BLaER1 treated with 17β-estradiol and CSF1 and Interleukin-3, amounts not matched to agents 10 nM and 100 nM (cell line): Measurements from ENCODE around the gene KIF5C.

Source experiments
- H3K27ac ChIP-seq, 11 experiments: shearing (Covaris generic); formaldehyde crosslinking; 2 replicates each; pipeline ENCODE4 v1.8.1; 2022
- H3K27me3 ChIP-seq, 11 experiments: shearing (Covaris generic); formaldehyde crosslinking; 2 replicates each; pipeline ENCODE4 v1.8.1; 2022
- H3K36me3 ChIP-seq, 11 experiments: shearing (Covaris generic); formaldehyde crosslinking; 2 replicates each; pipeline ENCODE4 v1.8.1; 2022
- H3K4me1 ChIP-seq, 10 experiments: shearing (Covaris generic); formaldehyde crosslinking; 2 replicates each; pipeline ENCODE4 v1.8.1; 2022
- H3K4me2 ChIP-seq, 11 experiments: shearing (Covaris generic); formaldehyde crosslinking; 2 replicates each; pipeline ENCODE4 v1.8.1; 2022
- H3K4me3 ChIP-seq, 10 experiments: shearing (Covaris generic); formaldehyde crosslinking; 2 replicates each; pipeline ENCODE4 v1.8.1; 2022
- H3K9ac ChIP-seq, 11 experiments: shearing (Covaris generic); formaldehyde crosslinking; 2 replicates each; pipeline ENCODE4 v1.8.1; 2022
- H3K9me3 ChIP-seq, 11 experiments: shearing (Covaris generic); formaldehyde crosslinking; replicated peaks in 1 of 11; 2 replicates each; pipeline ENCODE4 v1.8.1; 2022
- H4K20me1 ChIP-seq, 11 experiments: shearing (Covaris generic); formaldehyde crosslinking; 2 replicates each; pipeline ENCODE4 v1.8.1; 2022
- Cebpa-rat ChIP-seq, 11 experiments: shearing (Covaris generic); IDR thresholded peaks; 2 replicates each; pipeline ENCODE4 v1.8.1; 2022

The KIF5C gene

GRCh38 chr2:148959745-148960144 lies 84.7 kb downstream of the KIF5C start:
- TF ChIP-seq Cebpa-rat (IDR thresholded peaks at IDR 0.05) = no peak
- Histone ChIP-seq H4K20me1 (no peaks in the 10 kb centered on the region), H3K4me1 (peaks cover 0 to under 1% (median 0%) of the 10 kb centered on the region in 10 experiments; a peak in 3 of 20 replicates), H3K4me3 (no peak overlapping the region), H3K9me3 (no peaks in the 10 kb centered on the region), H3K27me3 (no peaks in the 10 kb centered on the region), H3K4me2 (no peak overlapping the region), H3K9ac (no peak overlapping the region), H3K27ac (no peak overlapping the region), H3K36me3 (no peaks in the 10 kb centered on the region)

GRCh38 chr2:148960483-148960882 lies 85.5 kb downstream of the KIF5C start:
- Histone ChIP-seq H3K4me3 (no peak overlapping the region), H3K4me1 (peaks cover 3 to 7% (median 6%) of the 10 kb centered on the region in 10 experiments), H4K20me1 (no peaks in the 10 kb centered on the region), H3K4me2 (no peak overlapping the region), H3K27ac (no peak overlapping the region), H3K27me3 (no peaks in the 10 kb centered on the region), H3K9ac (no peak overlapping the region), H3K9me3 (no peaks in the 10 kb centered on the region), H3K36me3 (no peaks in the 10 kb centered on the region)
- no peak for TF ChIP-seq Cebpa-rat (IDR thresholded peaks at IDR 0.05)

- TF ChIP-seq Cebpa-rat (IDR thresholded peaks at IDR 0.05) = no peak
- Histone ChIP-seq H3K4me3 (no peak overlapping the region), H4K20me1 (no peaks in the 10 kb centered on the region), H3K4me1 (peaks cover 16 to 26% (median 24%) of the 10 kb centered on the region in 10 experiments), H3K9me3 (no peaks in the 10 kb centered on the region), H3K4me2 (no peak overlapping the region), H3K27me3 (no peaks in the 10 kb centered on the region), H3K9ac (no peak overlapping the region), H3K27ac (no peak overlapping the region), H3K36me3 (no peaks in the 10 kb centered on the region)
Measured at GRCh38 chr2:148963461-148963860, 88.4 kb downstream of the KIF5C start.

GRCh38 chr2:148965623-148966437 lies 90.8 kb downstream of the KIF5C start:
- H4K20me1 ChIP-seq = no peaks in the 10 kb centered on the region
- no peaks in the 10 kb centered on the region for H3K36me3 ChIP-seq
- peak in 4 of 11 experiments; percentile 57 to 89 (median 70); a peak in 8 of 22 replicates for TF ChIP-seq Cebpa-rat (IDR thresholded peaks at IDR 0.05)
- H3K27me3 ChIP-seq = no peaks in the 10 kb centered on the region
- no peak overlapping the region for H3K4me3 ChIP-seq
- H3K4me2 ChIP-seq = peak overlapping the region; percentile 22 to 81 (median 71); a peak in 21 of 22 replicates
- peak overlapping the region in 9 of 11 experiments; percentile 17 to 82 (median 63); a peak in 17 of 22 replicates for H3K27ac ChIP-seq
- H3K4me1 ChIP-seq = peaks cover 16 to 26% (median 24%) of the 10 kb centered on the region in 10 experiments
- peak overlapping the region in 8 of 11 experiments; percentile 1 to 69 (median 26); a peak in 7 of 22 replicates for H3K9ac ChIP-seq
- no peaks in the 10 kb centered on the region for H3K9me3 ChIP-seq

- Histone ChIP-seq H3K9me3 (no peaks in the 10 kb centered on the region), H4K20me1 (no peaks in the 10 kb centered on the region), H3K4me1 (peaks cover 16 to 26% (median 24%) of the 10 kb centered on the region in 10 experiments), H3K36me3 (no peaks in the 10 kb centered on the region), H3K4me3 (no peak overlapping the region), H3K27ac (peak overlapping the region in 8 of 11 experiments; percentile 48 to 81 (median 58); a peak in 16 of 22 replicates), H3K9ac (peak overlapping the region in 3 of 11 experiments; percentile 4 to 49 (median 17); a peak in 3 of 22 replicates), H3K27me3 (no peaks in the 10 kb centered on the region), H3K4me2 (peak overlapping the region; percentile 22 to 81 (median 71))
- no peak for TF ChIP-seq Cebpa-rat (IDR thresholded peaks at IDR 0.05)
Measured at GRCh38 chr2:148966438-148966758, 91.4 kb downstream of the KIF5C start.

GRCh38 chr2:148967056-148967455 lies 92.0 kb downstream of the KIF5C start:
- H3K9me3 ChIP-seq = no peaks in the 10 kb centered on the region
- H3K27ac ChIP-seq = peak overlapping the region in 7 of 11 experiments; percentile 48 to 81 (median 59); a peak in 10 of 22 replicates
- H3K27me3 ChIP-seq = no peaks in the 10 kb centered on the region
- no peak for TF ChIP-seq Cebpa-rat (IDR thresholded peaks at IDR 0.05)
- H3K9ac ChIP-seq = no peak overlapping the region
- no peak overlapping the region for H3K4me3 ChIP-seq
- peaks cover 16 to 26% (median 24%) of the 10 kb centered on the region in 10 experiments for H3K4me1 ChIP-seq
- H3K36me3 ChIP-seq = no peaks in the 10 kb centered on the region
- no peaks in the 10 kb centered on the region for H4K20me1 ChIP-seq
- H3K4me2 ChIP-seq = peak overlapping the region; percentile 22 to 81 (median 71); a peak in 21 of 22 replicates

- Histone ChIP-seq H3K9me3 (no peaks in the 10 kb centered on the region), H4K20me1 (no peaks in the 10 kb centered on the region), H3K36me3 (no peaks in the 10 kb centered on the region), H3K4me3 (no peak overlapping the region), H3K27ac (peak overlapping the region in 1 of 11 experiments; percentile 81; a peak in 3 of 22 replicates), H3K27me3 (no peaks in the 10 kb centered on the region), H3K4me2 (peak overlapping the region in 1 of 11 experiments; percentile 75; a peak in 1 of 22 replicates), H3K4me1 (peaks cover 16 to 26% (median 24%) of the 10 kb centered on the region in 10 experiments), H3K9ac (no peak overlapping the region)
- TF ChIP-seq Cebpa-rat (IDR thresholded peaks at IDR 0.05) = no peak
Measured at GRCh38 chr2:148967578-148967977, 92.6 kb downstream of the KIF5C start.

- Histone ChIP-seq H3K27ac (no peak overlapping the region), H3K9me3 (no peaks in the 10 kb centered on the region), H3K4me3 (no peak overlapping the region), H3K36me3 (peaks cover 0 to 1% (median 0%) of the 10 kb centered on the region in 11 experiments; a peak in 1 of 22 replicates), H3K4me2 (no peak overlapping the region), H3K9ac (no peak overlapping the region), H3K27me3 (no peaks in the 10 kb centered on the region), H3K4me1 (peaks cover 16 to 26% (median 24%) of the 10 kb centered on the region in 10 experiments), H4K20me1 (no peaks in the 10 kb centered on the region)
- no peak for TF ChIP-seq Cebpa-rat (IDR thresholded peaks at IDR 0.05)
Measured at GRCh38 chr2:148968301-148968700, 93.3 kb downstream of the KIF5C start.

GRCh38 chr2:148968776-148969319 lies 93.8 kb downstream of the KIF5C start:
- no peak for TF ChIP-seq Cebpa-rat (IDR thresholded peaks at IDR 0.05)
- peaks cover 0 to 7% (median 0%) of the 10 kb centered on the region in 11 experiments; a peak in 1 of 22 replicates for H3K36me3 ChIP-seq
- H3K9me3 ChIP-seq = no peaks in the 10 kb centered on the region
- H4K20me1 ChIP-seq = no peaks in the 10 kb centered on the region
- no peak overlapping the region for H3K4me2 ChIP-seq
- peaks cover 16 to 26% (median 24%) of the 10 kb centered on the region in 10 experiments for H3K4me1 ChIP-seq
- H3K27ac ChIP-seq = no peak overlapping the region
- H3K9ac ChIP-seq = no peak overlapping the region
- no peaks in the 10 kb centered on the region for H3K27me3 ChIP-seq
- H3K4me3 ChIP-seq = no peak overlapping the region
